Stimulated activated naive CD4-positive, alpha-beta T cell treated with Interleukin-2 at 50 U/mL for 16 hours (primary cell): Measurements from ENCODE around the gene FKBP8.

Experiments
- DNase-seq: peaks from one replicate; lab custom pipeline; 2025; lab: John Stamatoyannopoulos, UW

FKBP8 gene

DNA sequence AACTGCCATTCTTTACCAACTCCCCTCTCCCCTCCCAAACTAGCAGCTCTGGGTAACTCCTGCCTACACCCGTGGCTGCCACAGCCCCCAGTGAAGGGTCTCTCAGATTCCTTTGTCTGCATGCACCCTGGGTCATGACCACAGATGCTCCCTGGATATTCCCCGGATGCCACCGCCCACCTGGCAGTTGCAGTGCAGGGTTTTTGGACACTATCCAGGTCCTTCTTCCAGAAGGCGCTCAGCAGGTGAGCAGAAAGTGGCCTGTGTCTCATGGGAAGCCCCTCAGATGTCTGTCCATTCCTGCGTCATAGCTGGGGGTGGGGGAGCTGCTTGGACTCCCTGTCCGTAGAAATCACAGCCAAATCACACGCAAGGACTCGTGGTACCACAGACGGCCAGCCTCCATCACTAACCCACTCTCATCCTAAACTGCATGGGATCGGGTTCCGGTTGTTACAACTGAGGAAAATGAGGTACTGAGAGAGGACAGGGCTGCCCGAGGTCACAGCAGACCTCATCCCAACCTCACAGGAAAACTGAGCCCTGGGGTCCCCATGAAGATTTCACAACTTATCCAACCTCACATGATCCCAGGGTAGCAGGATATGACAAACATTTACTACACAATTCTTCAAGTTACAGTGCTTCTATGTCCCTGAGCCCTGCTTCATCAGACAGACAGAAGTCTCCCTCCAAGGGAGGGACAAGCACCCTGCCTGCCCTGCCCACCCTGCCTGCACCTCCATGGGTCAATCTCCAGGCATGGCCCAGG lies 60.1 kb downstream of the FKBP8 start:
- DNase-seq, result no peak
